Chondrocyte (in vitro differentiated cells): Measurements from ENCODE around the gene DPY30. TPM values are rescaled to one million over a fixed set of nuclear protein-coding genes. Genes with fewer than 3 reads are reported as not detected.

Experiments used
- DNase-seq: peaks from one replicate; pipeline ENCODE4 v3.0.0; 2021; ENCODE audit warnings: mixed read lengths, low spot score
- H3K27ac Mint-ChIP-seq: one replicate; pipeline ENCODE4 v1.8.0; 2021; ENCODE audit warnings: mild to moderate bottlenecking, moderate library complexity, mixed read lengths; ENCODE audit not compliant: unreplicated experiment
- H3K27me3 Mint-ChIP-seq: 2 replicates; pipeline ENCODE4 v1.8.0; 2021; ENCODE audit warnings: low read depth, mixed read lengths
- H3K36me3 Mint-ChIP-seq: 2 replicates; pipeline ENCODE4 v1.8.0; 2021; ENCODE audit warnings: low read depth, mixed read lengths
- H3K4me1 Mint-ChIP-seq: 2 replicates; pipeline ENCODE4 v1.8.0; 2021; ENCODE audit warnings: low read depth, mild to moderate bottlenecking, mixed read lengths
- H3K4me3 Mint-ChIP-seq: one replicate; pipeline ENCODE4 v1.8.0; 2021; ENCODE audit warnings: mild to moderate bottlenecking, moderate library complexity, mixed read lengths; ENCODE audit not compliant: unreplicated experiment
- H3K9me3 Mint-ChIP-seq: 2 replicates; pipeline ENCODE4 v1.8.0; 2021; ENCODE audit warnings: low read depth, mixed read lengths
- total RNA-seq: library from RNA; stranded (reverse); gene quantifications from 3 replicates; pipeline ENCODE4 v1.2.1, GENCODE V29; 2021
- TF ChIP-seq, protein P1 (sequence below): fragments of 200-600 bp; sonication (generic); IDR thresholded peaks from 2 replicates; pipeline ENCODE4 v1.5.0; 2021; ENCODE audit warnings: antibody characterized with exemption, mild to moderate bottlenecking, moderate library complexity

Gene DPY30
- total RNA-seq, 1 donor from 2014 or later = 51.5 TPM

DNA sequence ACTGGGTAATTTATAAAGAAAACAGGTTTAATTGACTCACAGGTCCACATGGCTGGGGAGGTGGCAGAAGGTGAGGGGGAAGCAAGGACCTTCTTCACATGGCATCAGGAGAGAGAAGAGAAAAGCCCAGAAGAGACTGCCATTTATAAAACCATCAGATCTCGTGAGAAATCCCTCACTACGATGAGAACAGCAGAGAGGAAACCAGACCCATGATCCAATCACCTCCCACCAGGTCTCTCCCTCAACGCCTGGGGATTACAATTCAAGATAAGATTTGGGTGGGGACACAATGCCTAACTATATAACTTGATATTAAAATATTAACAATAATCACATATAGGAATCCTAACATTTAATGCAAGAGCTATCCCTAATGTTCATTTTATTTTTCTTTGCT, 60.6 kb downstream of the DPY30 start:
- Mint-ChIP-seq H3K4me3 (no peak overlapping the region), H3K9me3 (peaks cover 2% of the 10 kb centered on the region), H3K27ac (no peak overlapping the region), H3K27me3 (no peaks in the 10 kb centered on the region), H3K36me3 (peaks cover 2% of the 10 kb centered on the region), H3K4me1 (peaks cover 18% of the 10 kb centered on the region)
- TF ChIP-seq, protein P1, sequence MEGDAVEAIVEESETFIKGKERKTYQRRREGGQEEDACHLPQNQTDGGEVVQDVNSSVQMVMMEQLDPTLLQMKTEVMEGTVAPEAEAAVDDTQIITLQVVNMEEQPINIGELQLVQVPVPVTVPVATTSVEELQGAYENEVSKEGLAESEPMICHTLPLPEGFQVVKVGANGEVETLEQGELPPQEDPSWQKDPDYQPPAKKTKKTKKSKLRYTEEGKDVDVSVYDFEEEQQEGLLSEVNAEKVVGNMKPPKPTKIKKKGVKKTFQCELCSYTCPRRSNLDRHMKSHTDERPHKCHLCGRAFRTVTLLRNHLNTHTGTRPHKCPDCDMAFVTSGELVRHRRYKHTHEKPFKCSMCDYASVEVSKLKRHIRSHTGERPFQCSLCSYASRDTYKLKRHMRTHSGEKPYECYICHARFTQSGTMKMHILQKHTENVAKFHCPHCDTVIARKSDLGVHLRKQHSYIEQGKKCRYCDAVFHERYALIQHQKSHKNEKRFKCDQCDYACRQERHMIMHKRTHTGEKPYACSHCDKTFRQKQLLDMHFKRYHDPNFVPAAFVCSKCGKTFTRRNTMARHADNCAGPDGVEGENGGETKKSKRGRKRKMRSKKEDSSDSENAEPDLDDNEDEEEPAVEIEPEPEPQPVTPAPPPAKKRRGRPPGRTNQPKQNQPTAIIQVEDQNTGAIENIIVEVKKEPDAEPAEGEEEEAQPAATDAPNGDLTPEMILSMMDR = no peak
- DNase-seq = no peak

DNA sequence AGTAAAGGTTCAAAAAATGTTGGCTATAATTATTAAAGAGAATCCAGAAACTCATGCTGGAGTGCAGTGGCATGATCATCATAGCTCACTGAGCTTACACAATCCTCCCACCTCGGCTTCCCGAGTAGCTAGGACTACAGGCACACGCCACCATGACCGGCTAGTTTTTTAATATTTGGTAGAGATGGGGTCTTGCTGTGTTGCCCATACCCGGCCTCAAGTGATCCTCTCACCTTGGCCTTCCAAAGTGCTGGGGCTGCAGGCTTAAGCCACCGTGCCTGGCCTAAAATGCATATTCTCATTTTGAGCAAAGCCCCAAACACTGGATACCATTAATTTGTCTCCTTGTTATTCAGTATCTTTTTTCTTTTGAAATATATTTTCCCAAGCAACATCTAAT, 61.2 kb downstream of the DPY30 start:
- DNase-seq = no peak
- H3K9me3 Mint-ChIP-seq = no peaks in the 10 kb centered on the region
- H3K27me3 Mint-ChIP-seq = no peaks in the 10 kb centered on the region
- no peak overlapping the region for H3K27ac Mint-ChIP-seq
- H3K36me3 Mint-ChIP-seq = no peaks in the 10 kb centered on the region
- H3K4me3 Mint-ChIP-seq = no peak overlapping the region
- H3K4me1 Mint-ChIP-seq = peaks cover 16% of the 10 kb centered on the region
- TF ChIP-seq, protein P1 = no peak

Other genes starting within 250 kb of the DPY30 start
- 36.9 to 43.5 TPM (median 41.9 TPM) in 3 replicates for gene MEMO1, start 28.8 kb downstream of the DPY30 start, total RNA-seq
- 19.7 to 23.7 TPM (median 20.5 TPM) in 3 replicates for gene SPAST, start 23.8 kb upstream of the DPY30 start, total RNA-seq
- 26.5 to 34.4 TPM (median 28.8 TPM) in 3 replicates for gene SLC30A6, start 126.1 kb upstream of the DPY30 start, total RNA-seq
- not detected in 3 replicates for gene NLRC4, start 225.1 kb upstream of the DPY30 start, total RNA-seq
- 49.4 to 59.4 TPM (median 56.5 TPM) in 3 replicates for gene YIPF4, start 238.1 kb upstream of the DPY30 start, total RNA-seq